GM23338 (cell line): Measurements from ENCODE around the gene PPP1R15B. TPM values are rescaled to one million over a fixed set of nuclear protein-coding genes. Genes with fewer than 3 reads are reported as not detected.

ENCODE experiments used
- ATAC-seq: fragments of 200-7000 bp; cut with Tn5 transposase; 3 replicates; pipeline ENCODE4 v1.9.1; 2020
- DNase-seq: peaks from one replicate; pipeline ENCODE4 v3.0.0-alpha.2; 2015; ENCODE audit warnings: low spot score
- H2AFZ ChIP-seq: fragments of 200-600 bp; sonication (generic); 2 replicates; pipeline ENCODE4 v1.8.0; 2016; ENCODE audit warnings: antibody characterized with exemption, mild to moderate bottlenecking, moderate library complexity
- H3F3A ChIP-seq: fragments of 200-600 bp; sonication (generic); replicated peaks from 2 replicates; pipeline ENCODE4 v1.8.0; 2017; ENCODE audit warnings: antibody characterized with exemption, mixed run types, low read depth
- H3K27ac ChIP-seq: fragments of 200-600 bp; sonication (generic); 2 replicates; pipeline ENCODE4 v1.6.1; 2016; ENCODE audit warnings: low read depth
- H3K27me3 ChIP-seq: fragments of 200-600 bp; sonication (generic); 2 replicates; pipeline ENCODE4 v1.8.0; 2016; ENCODE audit warnings: mild to moderate bottlenecking, mixed run types, moderate library complexity; ENCODE audit not compliant: insufficient read depth
- H3K36me3 ChIP-seq: fragments of 200-600 bp; sonication (generic); 2 replicates; pipeline ENCODE4 v1.8.0; 2016; ENCODE audit warnings: mild to moderate bottlenecking; ENCODE audit not compliant: insufficient read depth
- H3K4me1 ChIP-seq: fragments of 200-600 bp; sonication (generic); 2 replicates; pipeline ENCODE4 v1.8.0; 2016; ENCODE audit warnings: mild to moderate bottlenecking, moderate library complexity; ENCODE audit not compliant: insufficient read depth
- H3K4me2 ChIP-seq: fragments of 200-600 bp; sonication (generic); 2 replicates; pipeline ENCODE4 v1.7.1; 2017; ENCODE audit warnings: mixed run types
- H3K4me3 ChIP-seq: fragments of 200-600 bp; sonication (generic); 2 replicates; pipeline ENCODE4 v1.6.1; 2016; ENCODE audit warnings: mixed run types
- H3K79me2 ChIP-seq: fragments of 200-600 bp; sonication (generic); replicated peaks from 2 replicates; pipeline ENCODE4 v1.8.0; 2017; ENCODE audit warnings: mild to moderate bottlenecking; ENCODE audit not compliant: insufficient read depth
- H3K9me2 ChIP-seq: fragments of 200-600 bp; sonication (generic); 2 replicates; pipeline ENCODE4 v1.8.0; 2017; ENCODE audit not compliant: insufficient read depth
- H4K20me1 ChIP-seq: fragments of 200-600 bp; sonication (generic); replicated peaks from 2 replicates; pipeline ENCODE4 v1.8.0; 2017; ENCODE audit warnings: mild to moderate bottlenecking; ENCODE audit not compliant: insufficient read depth
- H3K27ac Mint-ChIP-seq: 2 replicates; pipeline ENCODE4 v1.8.0; 2020; ENCODE audit warnings: inconsistent platforms, mild to moderate bottlenecking, moderate library complexity, mixed read lengths
- H3K27me3 Mint-ChIP-seq: 3 replicates; pipeline ENCODE4 v1.8.0; 2022; ENCODE audit warnings: low read depth, mild to moderate bottlenecking, moderate library complexity, mixed read lengths, inconsistent platforms; ENCODE audit not compliant: insufficient read depth, poor library complexity
- H3K36me3 Mint-ChIP-seq: 3 replicates; pipeline ENCODE4 v1.8.0; 2021; ENCODE audit warnings: low read depth, mild to moderate bottlenecking, inconsistent platforms, moderate library complexity, mixed read lengths
- H3K4me1 Mint-ChIP-seq: 3 replicates; pipeline ENCODE4 v1.8.0; 2020; ENCODE audit warnings: mild to moderate bottlenecking, inconsistent platforms, mixed read lengths
- H3K4me3 Mint-ChIP-seq: 3 replicates; pipeline ENCODE4 v1.8.0; 2021; ENCODE audit warnings: moderate library complexity, mild to moderate bottlenecking, inconsistent platforms, mixed read lengths
- H3K9me3 Mint-ChIP-seq: 3 replicates; pipeline ENCODE4 v1.8.0; 2020; ENCODE audit warnings: moderate library complexity, mild to moderate bottlenecking, inconsistent platforms, mixed read lengths
- CREB1 ChIP-seq: fragments of 250-450 bp; sonication (Bioruptor Pico); IDR thresholded peaks from 2 replicates; pipeline ENCODE4 v1.5.0; 2020; ENCODE audit warnings: low read depth, mild to moderate bottlenecking, moderate library complexity
- CTCF ChIP-seq, 2 experiments: fragments of 200-600 bp in 1 of 2; sonication (generic) in 1 of 2; conservative IDR thresholded peaks; 2 replicates each; pipeline versions ENCODE4 v1.5.1 to v1.6.1; 2016 to 2017; ENCODE audit warnings: antibody characterized with exemption in 2 of 2, low read depth in 2 of 2, mild to moderate bottlenecking in 2 of 2, moderate library complexity in 1 of 2
- EZH2 ChIP-seq: fragments of 200-600 bp; sonication (generic); IDR thresholded peaks from one replicate; pipeline ENCODE4 v1.8.0; 2017; ENCODE audit warnings: antibody characterized with exemption, mild to moderate bottlenecking, low read depth; ENCODE audit not compliant: unreplicated experiment
- NANOG ChIP-seq: IDR thresholded peaks from 2 replicates; pipeline ENCODE4 v1.6.1; 2016; ENCODE audit warnings: antibody characterized with exemption, borderline replicate concordance
- REST ChIP-seq: IDR thresholded peaks from one replicate; pipeline ENCODE4 v1.6.1; 2018; ENCODE audit warnings: antibody characterized with exemption; ENCODE audit not compliant: unreplicated experiment
- ZNF114 ChIP-seq: fragments of 250-450 bp; sonication (Bioruptor Pico); IDR thresholded peaks from 2 replicates; pipeline ENCODE4 v1.5.0; 2020; ENCODE audit warnings: mild to moderate bottlenecking, moderate library complexity
- polyA plus RNA-seq: library from polyadenylated mRNA; unstranded; fragments of >200 nt; fragmentation: Nextera tagmentation; extraction: Ambion mirVana; gene quantifications from 2 replicates; pipeline ENCODE4 v1.2.1, GENCODE V29; 2016
- total RNA-seq: library from RNA; depleted of rRNA; stranded (reverse); fragments of >200 nt; shearing (Covaris generic); gene quantifications from 2 replicates; pipeline ENCODE4 v1.2.3, GENCODE V29; 2014
- TF ChIP-seq, protein P1 (sequence below): IDR thresholded peaks from 2 replicates; pipeline ENCODE4 v1.6.1; 2016; ENCODE audit warnings: antibody characterized with exemption

Gene PPP1R15B
- total and polyA plus RNA-seq, 2 experiments from 2014 or later, result 17.3 to 64.3 TPM

GRCh38 chr1:204442376-204443259, 31.0 kb upstream of the PPP1R15B start:
- no peak for ATAC-seq
- Histone ChIP-seq H3K4me1 (peaks cover 7% of the 10 kb centered on the region), H3K36me3 (peaks cover 3% of the 10 kb centered on the region; the same call in 1 of the 2 replicates), H3K27ac (no peak overlapping the region), H3K4me3 (no peak overlapping the region), H3K27me3 (no peaks in the 10 kb centered on the region), H4K20me1 (no peaks in the 10 kb centered on the region; the same call in 1 of the 2 replicates), H3K9me2 (no peaks in the 10 kb centered on the region), H3K4me2 (no peak overlapping the region), H3K79me2 (no peaks in the 10 kb centered on the region), H3F3A (0 out of 2 replicates have a peak, but pooled peaks cover 2% of the 10 kb centered on the region), H2AFZ (no peak overlapping the region)
- no peaks in the 10 kb centered on the region for H3K9me3 Mint-ChIP-seq
- no peak for DNase-seq
- H3K27ac Mint-ChIP-seq, result no peak overlapping the region
- peaks cover 11% of the 10 kb centered on the region for H3K27me3 Mint-ChIP-seq
- H3K4me1 Mint-ChIP-seq, result peaks cover 14% of the 10 kb centered on the region
- no peak overlapping the region for H3K4me3 Mint-ChIP-seq
- TF ChIP-seq EZH2 (no peak), CTCF (conservative IDR thresholded peaks at IDR 0.05; ENCODE audit: low read depth in 2 of 2) (no peak), ZNF114 (CRISPR knock-in tag) (no peak), NANOG (no peak), REST (no peak)
- TF ChIP-seq, protein P1, sequence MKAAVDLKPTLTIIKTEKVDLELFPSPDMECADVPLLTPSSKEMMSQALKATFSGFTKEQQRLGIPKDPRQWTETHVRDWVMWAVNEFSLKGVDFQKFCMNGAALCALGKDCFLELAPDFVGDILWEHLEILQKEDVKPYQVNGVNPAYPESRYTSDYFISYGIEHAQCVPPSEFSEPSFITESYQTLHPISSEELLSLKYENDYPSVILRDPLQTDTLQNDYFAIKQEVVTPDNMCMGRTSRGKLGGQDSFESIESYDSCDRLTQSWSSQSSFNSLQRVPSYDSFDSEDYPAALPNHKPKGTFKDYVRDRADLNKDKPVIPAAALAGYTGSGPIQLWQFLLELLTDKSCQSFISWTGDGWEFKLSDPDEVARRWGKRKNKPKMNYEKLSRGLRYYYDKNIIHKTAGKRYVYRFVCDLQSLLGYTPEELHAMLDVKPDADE, result no peak
- H3K36me3 Mint-ChIP-seq, result peaks cover 31% of the 10 kb centered on the region

DNA sequence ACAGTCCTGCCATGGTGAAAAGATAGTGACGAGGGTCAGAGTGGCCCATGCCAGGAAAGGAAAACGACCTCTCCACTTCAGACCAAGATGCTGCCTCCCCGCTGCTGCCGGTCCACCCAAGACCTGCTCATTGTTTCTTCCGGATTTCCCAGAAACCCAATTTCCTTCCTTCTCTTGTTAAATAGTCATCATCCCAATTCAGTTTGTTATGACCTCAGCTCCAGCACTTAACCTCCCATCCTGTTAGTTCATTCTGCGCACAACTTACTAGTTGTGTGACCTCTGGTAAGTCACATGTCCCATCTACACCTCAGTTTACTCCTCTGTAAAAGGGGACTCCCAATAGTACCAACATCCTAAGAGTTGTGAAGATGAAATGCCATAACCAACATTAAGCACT, 29.9 kb upstream of the PPP1R15B start:
- no peaks in the 10 kb centered on the region for H3K27me3 ChIP-seq
- Mint-ChIP-seq H3K27ac (no peak overlapping the region), H3K27me3 (peaks cover 6% of the 10 kb centered on the region), H3K4me1 (peaks cover 4% of the 10 kb centered on the region), H3K9me3 (no peaks in the 10 kb centered on the region), H3K4me3 (no peak overlapping the region), H3K36me3 (peaks cover 32% of the 10 kb centered on the region)
- H3K4me3 ChIP-seq, result no peak overlapping the region
- peaks cover 1% of the 10 kb centered on the region; the same call in 1 of the 2 replicates for H3K4me1 ChIP-seq
- peaks cover 3% of the 10 kb centered on the region; the same call in 1 of the 2 replicates for H3K36me3 ChIP-seq
- ATAC-seq (no peak), DNase-seq (no peak)
- H3K9me2 ChIP-seq, result no peaks in the 10 kb centered on the region
- no peaks in the 10 kb centered on the region for H3K79me2 ChIP-seq
- H3F3A ChIP-seq, result no peaks in the 10 kb centered on the region
- H2AFZ ChIP-seq, result no peak overlapping the region
- no peak overlapping the region for H3K27ac ChIP-seq
- no peak overlapping the region for H3K4me2 ChIP-seq
- no peaks in the 10 kb centered on the region; the same call in 1 of the 2 replicates for H4K20me1 ChIP-seq
- TF ChIP-seq ZNF114 (CRISPR knock-in tag) (no peak), CREB1 (CRISPR knock-in tag) (no peak)
